Measurements from ENCODE around the gene ABTB2. TPM values are rescaled to one million over a fixed set of nuclear protein-coding genes. Genes with fewer than 3 reads are reported as not detected.

The ABTB2 gene
- total and polyA plus RNA-seq, 9 of the 15 experiments (the other 6 are each of a cell fraction or from before 2014, with no cell fraction given), result 0.03 to 0.18 (median 0.12) TPM; not detected in 2

DNA sequence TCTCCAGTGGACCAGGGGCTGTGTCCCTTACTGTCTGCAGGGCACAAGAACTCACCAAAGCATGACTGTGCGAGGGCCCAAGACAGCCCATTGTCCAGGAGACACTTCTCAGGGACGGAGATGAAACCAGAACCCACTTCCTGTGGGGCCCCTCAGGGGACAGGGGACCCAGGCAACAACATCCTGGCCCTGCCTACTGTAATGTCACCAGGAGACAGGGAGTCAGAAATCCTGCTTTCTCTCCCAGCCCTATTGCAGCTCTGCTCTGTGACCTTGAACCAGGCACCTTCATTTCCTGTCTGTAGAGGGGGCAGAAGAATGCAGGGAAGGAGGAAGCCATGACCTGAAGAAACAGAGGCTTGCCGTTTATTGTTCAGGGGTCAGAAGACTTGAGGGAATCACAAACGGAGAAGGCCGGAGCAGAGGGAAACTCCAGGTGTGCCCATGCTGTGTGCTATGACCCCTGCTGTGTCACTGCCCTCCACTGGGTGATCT lies 154.4 kb downstream of the ABTB2 start (continued):
- TF ChIP-seq, protein P1, sequence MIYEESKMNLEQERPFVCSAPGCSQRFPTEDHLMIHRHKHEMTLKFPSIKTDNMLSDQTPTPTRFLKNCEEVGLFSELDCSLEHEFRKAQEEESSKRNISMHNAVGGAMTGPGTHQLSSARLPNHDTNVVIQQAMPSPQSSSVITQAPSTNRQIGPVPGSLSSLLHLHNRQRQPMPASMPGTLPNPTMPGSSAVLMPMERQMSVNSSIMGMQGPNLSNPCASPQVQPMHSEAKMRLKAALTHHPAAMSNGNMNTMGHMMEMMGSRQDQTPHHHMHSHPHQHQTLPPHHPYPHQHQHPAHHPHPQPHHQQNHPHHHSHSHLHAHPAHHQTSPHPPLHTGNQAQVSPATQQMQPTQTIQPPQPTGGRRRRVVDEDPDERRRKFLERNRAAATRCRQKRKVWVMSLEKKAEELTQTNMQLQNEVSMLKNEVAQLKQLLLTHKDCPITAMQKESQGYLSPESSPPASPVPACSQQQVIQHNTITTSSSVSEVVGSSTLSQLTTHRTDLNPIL (CRISPR knock-in tag; IDR thresholded peaks at IDR 0.05), result no peak
- TF ChIP-seq KAT7 (CRISPR knock-in tag; IDR thresholded peaks at IDR 0.05; ENCODE audit: borderline replicate concordance), result no peak
- no peak for TF ChIP-seq MIER1 (IDR thresholded peaks at IDR 0.05; ENCODE audit: low read depth)
- TF ChIP-seq, protein P2, sequence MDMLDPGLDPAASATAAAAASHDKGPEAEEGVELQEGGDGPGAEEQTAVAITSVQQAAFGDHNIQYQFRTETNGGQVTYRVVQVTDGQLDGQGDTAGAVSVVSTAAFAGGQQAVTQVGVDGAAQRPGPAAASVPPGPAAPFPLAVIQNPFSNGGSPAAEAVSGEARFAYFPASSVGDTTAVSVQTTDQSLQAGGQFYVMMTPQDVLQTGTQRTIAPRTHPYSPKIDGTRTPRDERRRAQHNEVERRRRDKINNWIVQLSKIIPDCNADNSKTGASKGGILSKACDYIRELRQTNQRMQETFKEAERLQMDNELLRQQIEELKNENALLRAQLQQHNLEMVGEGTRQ (CRISPR knock-in tag; IDR thresholded peaks at IDR 0.05), result no peak

DNA sequence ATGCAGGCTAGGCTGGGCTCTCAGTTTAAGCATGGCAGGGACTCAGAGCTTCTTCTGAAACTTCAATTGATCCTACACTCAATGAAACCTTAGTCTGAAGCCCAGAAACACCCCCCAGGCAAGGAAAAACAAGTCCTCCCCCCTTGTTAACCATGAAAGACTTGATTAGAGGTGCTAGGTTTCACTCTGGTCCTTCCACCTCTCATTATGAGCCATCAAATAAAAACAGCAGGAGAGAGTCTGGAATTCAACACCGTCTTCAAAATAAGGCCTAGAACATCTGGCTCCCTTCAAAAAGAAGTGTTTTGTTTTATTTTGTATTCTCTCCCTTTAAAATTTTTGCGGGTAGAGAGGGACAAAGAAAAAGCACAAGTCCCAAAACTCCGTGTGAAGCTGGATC lies 156.7 kb downstream of the ABTB2 start:
- no TSS peak for BruUV-seq (replicated peaks)
- H3K36me3 ChIP-seq (ENCODE audit: control insufficient read depth, insufficient read depth, low read length), result no peaks in the 10 kb centered on the region
- ChIA-PET CTCF (ENCODE audit: low intra/inter-chr PET ratio) (no interaction called here), POLR2A (interaction anchor here (1.5 kb wide), 1 partner anchor 29 kb away, joined by 4 read pairs; no protein-coding TSS in a partner anchor)
- H3K9me1 ChIP-seq (ENCODE audit: control insufficient read depth, insufficient read depth, low read length), result no peaks in the 10 kb centered on the region
- peaks cover 30 to 74% of the 10 kb centered on the region in 2 experiments; a peak in 4 of 5 replicates for H3K27me3 ChIP-seq (ENCODE audit: control insufficient read depth in 2 of 2, insufficient read depth in 2 of 2, low read length in 2 of 2)
- ATAC-seq, result no peak
- peaks cover 0 to 3% of the 10 kb centered on the region in 2 experiments; a peak in 2 of 5 replicates for H3K4me1 ChIP-seq (replicated peaks in 1 of 2; ENCODE audit: control insufficient read depth in 2 of 2, insufficient read depth in 2 of 2, low read length in 2 of 2)
- H3K9me3 ChIP-seq (replicated peaks; ENCODE audit: control insufficient read depth, insufficient read depth, low read depth, low read length), result no peaks in the 10 kb centered on the region
- no peak for DNase-seq (ENCODE audit: extremely low read depth in 1 of 4, low spot score in 3 of 4)
- no peaks in the 10 kb centered on the region for H3K79me2 ChIP-seq (ENCODE audit: control insufficient read depth, insufficient read depth, low read length)
- in situ Hi-C loops (cut with MboI), result no loop called here
- H3K4me3 ChIP-seq, result no peak overlapping the region
- no peak overlapping the region for H3K9ac ChIP-seq (ENCODE audit: insufficient read depth in 1 of 2, low read depth in 2 of 2, low read length in 2 of 2)
- 0 out of 2 replicates have a peak, but pooled peaks cover 10% of the 10 kb centered on the region for H4K20me1 ChIP-seq (replicated peaks; ENCODE audit: control insufficient read depth, insufficient read depth, low read length)
- WGBS (ENCODE audit: insufficient coverage, low coverage, missing lambda C conversion rate), result 2% methylated on average over 3 of the region's 3 CpGs
- no peak for FAIRE-seq
- no peak overlapping the region for H3K27ac ChIP-seq (ENCODE audit: extremely low read depth, low read depth, low read length)
- H3K4me2 ChIP-seq (ENCODE audit: insufficient read depth, low read length), result no peak overlapping the region
- no peak overlapping the region for H2AFZ ChIP-seq (ENCODE audit: low read depth, low read length)
- intact Hi-C loops (cut with micrococcal nuclease), result no loop called here
- TF ChIP-seq, protein P3, sequence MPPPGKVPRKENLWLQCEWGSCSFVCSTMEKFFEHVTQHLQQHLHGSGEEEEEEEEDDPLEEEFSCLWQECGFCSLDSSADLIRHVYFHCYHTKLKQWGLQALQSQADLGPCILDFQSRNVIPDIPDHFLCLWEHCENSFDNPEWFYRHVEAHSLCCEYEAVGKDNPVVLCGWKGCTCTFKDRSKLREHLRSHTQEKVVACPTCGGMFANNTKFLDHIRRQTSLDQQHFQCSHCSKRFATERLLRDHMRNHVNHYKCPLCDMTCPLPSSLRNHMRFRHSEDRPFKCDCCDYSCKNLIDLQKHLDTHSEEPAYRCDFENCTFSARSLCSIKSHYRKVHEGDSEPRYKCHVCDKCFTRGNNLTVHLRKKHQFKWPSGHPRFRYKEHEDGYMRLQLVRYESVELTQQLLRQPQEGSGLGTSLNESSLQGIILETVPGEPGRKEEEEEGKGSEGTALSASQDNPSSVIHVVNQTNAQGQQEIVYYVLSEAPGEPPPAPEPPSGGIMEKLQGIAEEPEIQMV (tag; conservative IDR thresholded peaks at IDR 0.05; ENCODE audit: low read depth), result no peak
- no peak for TF ChIP-seq ZNF707 (CRISPR knock-in tag; conservative IDR thresholded peaks at IDR 0.05)
- TF ChIP-seq, protein P4, sequence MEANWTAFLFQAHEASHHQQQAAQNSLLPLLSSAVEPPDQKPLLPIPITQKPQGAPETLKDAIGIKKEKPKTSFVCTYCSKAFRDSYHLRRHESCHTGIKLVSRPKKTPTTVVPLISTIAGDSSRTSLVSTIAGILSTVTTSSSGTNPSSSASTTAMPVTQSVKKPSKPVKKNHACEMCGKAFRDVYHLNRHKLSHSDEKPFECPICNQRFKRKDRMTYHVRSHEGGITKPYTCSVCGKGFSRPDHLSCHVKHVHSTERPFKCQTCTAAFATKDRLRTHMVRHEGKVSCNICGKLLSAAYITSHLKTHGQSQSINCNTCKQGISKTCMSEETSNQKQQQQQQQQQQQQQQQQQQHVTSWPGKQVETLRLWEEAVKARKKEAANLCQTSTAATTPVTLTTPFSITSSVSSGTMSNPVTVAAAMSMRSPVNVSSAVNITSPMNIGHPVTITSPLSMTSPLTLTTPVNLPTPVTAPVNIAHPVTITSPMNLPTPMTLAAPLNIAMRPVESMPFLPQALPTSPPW (CRISPR knock-in tag; IDR thresholded peaks at IDR 0.05), result no peak
- no peak for TF ChIP-seq NFE2L1 (tag; IDR thresholded peaks at IDR 0.05; ENCODE audit: borderline replicate concordance, low read depth)
- TF ChIP-seq, protein P5, sequence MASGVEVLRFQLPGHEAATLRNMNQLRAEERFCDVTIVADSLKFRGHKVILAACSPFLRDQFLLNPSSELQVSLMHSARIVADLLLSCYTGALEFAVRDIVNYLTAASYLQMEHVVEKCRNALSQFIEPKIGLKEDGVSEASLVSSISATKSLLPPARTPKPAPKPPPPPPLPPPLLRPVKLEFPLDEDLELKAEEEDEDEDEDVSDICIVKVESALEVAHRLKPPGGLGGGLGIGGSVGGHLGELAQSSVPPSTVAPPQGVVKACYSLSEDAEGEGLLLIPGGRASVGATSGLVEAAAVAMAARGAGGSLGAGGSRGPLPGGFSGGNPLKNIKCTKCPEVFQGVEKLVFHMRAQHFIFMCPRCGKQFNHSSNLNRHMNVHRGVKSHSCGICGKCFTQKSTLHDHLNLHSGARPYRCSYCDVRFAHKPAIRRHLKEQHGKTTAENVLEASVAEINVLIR (CRISPR knock-in tag; IDR thresholded peaks at IDR 0.05), result no peak
- TF ChIP-seq EP400 (IDR thresholded peaks at IDR 0.05), result no peak
- no peak for TF ChIP-seq XRCC4 (IDR thresholded peaks at IDR 0.05; ENCODE audit: extremely low read depth, insufficient read depth, insufficient read length)

All from K562 (cell line).